ENCODE results near the gene SEMA7A. TPM values are rescaled to one million over a fixed set of nuclear protein-coding genes. Genes with fewer than 3 reads are reported as not detected.
A peak's percentile ranks its signal among the peaks of the same experiment; 100 is the strongest.
"Not testable (repeated sequence)": the region's sequence is repeated elsewhere in the genome, so short reads cannot be mapped to it uniquely, and the experiment has no call there.

SEMA7A gene
- total and polyA plus RNA-seq, 2 donors, result 5.1 to 5.3 TPM

GRCh38 chr15:74460871-74461846, 27.4 kb upstream of the SEMA7A start, which contains the start of gene UBL7:
UBL7 (minus strand) TSS chr15:74461160; CDS start chr15:74458867, 2,293 bp downstream.
- H3K36me3 ChIP-seq (ENCODE audit: insufficient read depth), result peaks cover 2% of the 10 kb centered on the region
- WGBS, result under 1% methylated on average over 54 of the region's 54 CpGs
- peak within 1 kb of the TSS; percentile 61 for H3K4me3 ChIP-seq (ENCODE audit: low read depth, low read length)
- peak within 1 kb of the TSS; percentile 77 for H3K27ac ChIP-seq (ENCODE audit: low read depth)
- peak; percentile 96 for DNase-seq (ENCODE audit: extremely low spot score)
- H3K4me1 ChIP-seq (ENCODE audit: insufficient read depth), result no peaks in the 10 kb centered on the region

- H3K27ac ChIP-seq (ENCODE audit: low read depth), result no peak overlapping the region
- H3K4me1 ChIP-seq (ENCODE audit: insufficient read depth), result no peaks in the 10 kb centered on the region
- 31% methylated on average over 2 of the region's 2 CpGs for WGBS
- H3K36me3 ChIP-seq (ENCODE audit: insufficient read depth), result peaks cover 2% of the 10 kb centered on the region
- no peak for DNase-seq (ENCODE audit: extremely low spot score)
- H3K4me3 ChIP-seq (ENCODE audit: low read depth, low read length), result peak overlapping the region; percentile 61
Measured at GRCh38 chr15:74460298-74460697, 26.5 kb upstream of the SEMA7A start.

- not testable (repeated sequence) for H3K36me3 ChIP-seq (ENCODE audit: insufficient read depth); DNase-seq (ENCODE audit: extremely low spot score); H3K4me1 ChIP-seq (ENCODE audit: insufficient read depth); H3K27ac ChIP-seq (ENCODE audit: low read depth)
- 93% methylated on average over 14 of the region's 14 CpGs for WGBS
- peak overlapping the region; percentile 61 for H3K4me3 ChIP-seq (ENCODE audit: low read depth, low read length)
Measured at GRCh38 chr15:74459798-74460197, 26.0 kb upstream of the SEMA7A start.

- Histone ChIP-seq H3K27ac (ENCODE audit: low read depth) (no peak overlapping the region), H3K36me3 (ENCODE audit: insufficient read depth) (peaks cover 2% of the 10 kb centered on the region), H3K4me3 (ENCODE audit: low read depth, low read length) (no peak overlapping the region), H3K4me1 (ENCODE audit: insufficient read depth) (no peaks in the 10 kb centered on the region)
- DNase-seq (ENCODE audit: extremely low spot score), result no peak
- WGBS, result 93% methylated on average over 3 of the region's 3 CpGs
Measured at GRCh38 chr15:74458473-74458872, 24.7 kb upstream of the SEMA7A start.

- WGBS, result 94% methylated on average over 10 of the region's 10 CpGs
- not testable (repeated sequence) for DNase-seq (ENCODE audit: extremely low spot score); H3K27ac ChIP-seq (ENCODE audit: low read depth); H3K4me1 ChIP-seq (ENCODE audit: insufficient read depth); H3K36me3 ChIP-seq (ENCODE audit: insufficient read depth); H3K4me3 ChIP-seq (ENCODE audit: low read depth, low read length)
Measured at GRCh38 chr15:74457036-74457435, 23.3 kb upstream of the SEMA7A start.

- no peak for DNase-seq (ENCODE audit: extremely low spot score)
- no peaks in the 10 kb centered on the region for H3K4me1 ChIP-seq (ENCODE audit: insufficient read depth)
- peaks cover 5% of the 10 kb centered on the region for H3K36me3 ChIP-seq (ENCODE audit: insufficient read depth)
Measured at GRCh38 chr15:74454764-74455500, 21.2 kb upstream of the SEMA7A start.

GRCh38 chr15:74453925-74454763, 20.4 kb upstream of the SEMA7A start:
- 82% methylated on average over 13 of the region's 13 CpGs for WGBS
- Histone ChIP-seq H3K4me3 (ENCODE audit: low read depth, low read length) (no peak overlapping the region), H3K27ac (ENCODE audit: low read depth) (no peak overlapping the region), H3K36me3 (ENCODE audit: insufficient read depth) (peaks cover 5% of the 10 kb centered on the region), H3K4me1 (ENCODE audit: insufficient read depth) (no peaks in the 10 kb centered on the region)
- DNase-seq (ENCODE audit: extremely low spot score), result no peak

More at GRCh38 chr15:74454764-74455500, 21.2 kb upstream of the SEMA7A start:
- no peak overlapping the region for H3K27ac ChIP-seq (ENCODE audit: low read depth)
- H3K4me3 ChIP-seq (ENCODE audit: low read depth, low read length), result no peak overlapping the region

- no peak overlapping the region for H3K27ac ChIP-seq (ENCODE audit: low read depth)
- WGBS, result 84% methylated on average over 16 of the region's 16 CpGs
- DNase-seq (ENCODE audit: extremely low spot score), result no peak
- no peak overlapping the region for H3K4me3 ChIP-seq (ENCODE audit: low read depth, low read length)
- H3K36me3 ChIP-seq (ENCODE audit: insufficient read depth), result peaks cover 12% of the 10 kb centered on the region
- no peaks in the 10 kb centered on the region for H3K4me1 ChIP-seq (ENCODE audit: insufficient read depth)
Measured at GRCh38 chr15:74451861-74452835, 18.4 kb upstream of the SEMA7A start.

- H3K4me1 ChIP-seq (ENCODE audit: insufficient read depth), result no peaks in the 10 kb centered on the region
- peaks cover 10% of the 10 kb centered on the region for H3K36me3 ChIP-seq (ENCODE audit: insufficient read depth)
- no peak for DNase-seq (ENCODE audit: extremely low spot score)
- 95% methylated on average over 2 of the region's 2 CpGs for WGBS
- no peak overlapping the region for H3K4me3 ChIP-seq (ENCODE audit: low read depth, low read length)
- H3K27ac ChIP-seq (ENCODE audit: low read depth), result no peak overlapping the region
Measured at GRCh38 chr15:74451322-74451721, 17.6 kb upstream of the SEMA7A start.

GRCh38 chr15:74449643-74450205, 16.0 kb upstream of the SEMA7A start:
- peaks cover 10% of the 10 kb centered on the region for H3K36me3 ChIP-seq (ENCODE audit: insufficient read depth)
- no peak for DNase-seq (ENCODE audit: extremely low spot score)

GRCh38 chr15:74449095-74449494, 15.3 kb upstream of the SEMA7A start:
- Histone ChIP-seq H3K4me3 (ENCODE audit: low read depth, low read length) (no peak overlapping the region), H3K27ac (ENCODE audit: low read depth) (no peak overlapping the region), H3K36me3 (ENCODE audit: insufficient read depth) (peaks cover 10% of the 10 kb centered on the region), H3K4me1 (ENCODE audit: insufficient read depth) (no peaks in the 10 kb centered on the region)
- 97% methylated on average over 7 of the region's 7 CpGs for WGBS
- DNase-seq (ENCODE audit: extremely low spot score), result no peak

More at GRCh38 chr15:74449643-74450205, 16.0 kb upstream of the SEMA7A start:
- H3K4me3 ChIP-seq (ENCODE audit: low read depth, low read length), result no peak overlapping the region
- H3K4me1 ChIP-seq (ENCODE audit: insufficient read depth), result no peaks in the 10 kb centered on the region
- no peak overlapping the region for H3K27ac ChIP-seq (ENCODE audit: low read depth)
- 90% methylated on average over 12 of the region's 12 CpGs for WGBS

Measured in urinary bladder (tissue), 4 donors.